ENCODE measurements around the gene HAPLN1.

HAPLN1 gene

GRCh38 chr5:83752700-83753099 lies 32.0 kb upstream of the HAPLN1 start:
- H3K4ac ChIP-seq (ENCODE audit: low read depth, low read length): no peak overlapping the region
- no peaks in the 10 kb centered on the region for H3K4me1 ChIP-seq (ENCODE audit: control insufficient read depth in 1 of 2, insufficient read depth in 2 of 2, low read length in 2 of 2)
- no peak overlapping the region for H2AK5ac ChIP-seq (ENCODE audit: low read length)
- no peak overlapping the region for H4K8ac ChIP-seq (ENCODE audit: low read depth, low read length)
- no peak overlapping the region for H3K9ac ChIP-seq (ENCODE audit: low read length)
- H3K18ac ChIP-seq (ENCODE audit: low read length): no peak overlapping the region
- no peak overlapping the region for H4K12ac ChIP-seq (ENCODE audit: low read depth, low read length)
- no peaks in the 10 kb centered on the region for H3K36me3 ChIP-seq (ENCODE audit: control insufficient read depth in 1 of 2, insufficient read depth in 2 of 2, low read length in 2 of 2)
- H2AFZ ChIP-seq (ENCODE audit: insufficient read depth, low read length, poor library complexity): no peak overlapping the region
- no peak overlapping the region for H3K4me2 ChIP-seq (ENCODE audit: low read length)
- no peak overlapping the region for H4K91ac ChIP-seq (ENCODE audit: low read depth, low read length)
- no peak overlapping the region for H2BK5ac ChIP-seq (ENCODE audit: low read depth, low read length, poor library complexity)
- no CpG with 5 or more reads among the region's 1 CpG for WGBS (ENCODE audit: extremely low coverage, insufficient coverage, insufficient read length)
- H3K9me3 ChIP-seq (ENCODE audit: insufficient read depth, low read depth, low read length): no peaks in the 10 kb centered on the region
- no peak overlapping the region for H3K27ac ChIP-seq (ENCODE audit: low read depth, low read length)
- no peak for DNase-seq
- H3K4me3 ChIP-seq (ENCODE audit: low read depth, low read length): no peak overlapping the region
- H3K23ac ChIP-seq (ENCODE audit: low read length): no peak overlapping the region
- H3K27me3 ChIP-seq (ENCODE audit: insufficient read depth, low read length): no peaks in the 10 kb centered on the region
- no peak overlapping the region for H2BK120ac ChIP-seq (ENCODE audit: insufficient read depth, low read length, poor library complexity)
- no peak overlapping the region for H3K14ac ChIP-seq (ENCODE audit: low read length)
- H3K79me1 ChIP-seq (ENCODE audit: low read length): no peaks in the 10 kb centered on the region
- no peak overlapping the region for H2BK12ac ChIP-seq (ENCODE audit: low read length)
- no peaks in the 10 kb centered on the region for H3K79me2 ChIP-seq (ENCODE audit: control insufficient read depth, insufficient read depth, low read length, poor library complexity)

GRCh38 chr5:83751201-83751600 lies 30.5 kb upstream of the HAPLN1 start:
- H3K4me3 ChIP-seq (ENCODE audit: low read depth, low read length): no peak overlapping the region
- H4K8ac ChIP-seq (ENCODE audit: low read depth, low read length): no peak overlapping the region
- no peak overlapping the region for H4K91ac ChIP-seq (ENCODE audit: low read depth, low read length)
- no peak overlapping the region for H3K18ac ChIP-seq (ENCODE audit: low read length)
- no peaks in the 10 kb centered on the region for H3K79me2 ChIP-seq (ENCODE audit: control insufficient read depth, insufficient read depth, low read length, poor library complexity)
- H2BK5ac ChIP-seq (ENCODE audit: low read depth, low read length, poor library complexity): no peak overlapping the region
- peaks cover 3% of the 10 kb centered on the region for H3K9me3 ChIP-seq (ENCODE audit: insufficient read depth, low read depth, low read length)
- H3K4me1 ChIP-seq (ENCODE audit: control insufficient read depth in 1 of 2, insufficient read depth in 2 of 2, low read length in 2 of 2): no peaks in the 10 kb centered on the region
- H3K4ac ChIP-seq (ENCODE audit: low read depth, low read length): no peak overlapping the region
- H2AK5ac ChIP-seq (ENCODE audit: low read length): no peak overlapping the region
- H3K23ac ChIP-seq (ENCODE audit: low read length): no peak overlapping the region
- H3K79me1 ChIP-seq (ENCODE audit: low read length): no peaks in the 10 kb centered on the region
- no peak overlapping the region for H2AFZ ChIP-seq (ENCODE audit: insufficient read depth, low read length, poor library complexity)
- H3K36me3 ChIP-seq (ENCODE audit: control insufficient read depth in 1 of 2, insufficient read depth in 2 of 2, low read length in 2 of 2): no peaks in the 10 kb centered on the region
- no peak overlapping the region for H3K27ac ChIP-seq (ENCODE audit: low read depth, low read length)
- no peak for DNase-seq
- H2BK12ac ChIP-seq (ENCODE audit: low read length): no peak overlapping the region
- no peak overlapping the region for H2BK120ac ChIP-seq (ENCODE audit: insufficient read depth, low read length, poor library complexity)
- no peaks in the 10 kb centered on the region for H3K27me3 ChIP-seq (ENCODE audit: insufficient read depth, low read length)
- no peak overlapping the region for H3K14ac ChIP-seq (ENCODE audit: low read length)
- no peak overlapping the region for H4K12ac ChIP-seq (ENCODE audit: low read depth, low read length)
- no peak overlapping the region for H3K4me2 ChIP-seq (ENCODE audit: low read length)
- H3K9ac ChIP-seq (ENCODE audit: low read length): no peak overlapping the region
- no CpG with 5 or more reads among the region's 1 CpG for WGBS (ENCODE audit: extremely low coverage, insufficient coverage, insufficient read length)

GRCh38 chr5:83750749-83751148 lies 30.1 kb upstream of the HAPLN1 start:
- Histone ChIP-seq H4K12ac (ENCODE audit: low read depth, low read length) (no peak overlapping the region), H2BK120ac (ENCODE audit: insufficient read depth, low read length, poor library complexity) (no peak overlapping the region), H3K4ac (ENCODE audit: low read depth, low read length) (no peak overlapping the region), H3K4me2 (ENCODE audit: low read length) (no peak overlapping the region), H3K79me1 (ENCODE audit: low read length) (no peaks in the 10 kb centered on the region), H3K14ac (ENCODE audit: low read length) (no peak overlapping the region), H2AK5ac (ENCODE audit: low read length) (no peak overlapping the region), H3K27me3 (ENCODE audit: insufficient read depth, low read length) (no peaks in the 10 kb centered on the region), H3K79me2 (ENCODE audit: control insufficient read depth, insufficient read depth, low read length, poor library complexity) (no peaks in the 10 kb centered on the region), H3K4me1 (ENCODE audit: control insufficient read depth in 1 of 2, insufficient read depth in 2 of 2, low read length in 2 of 2) (no peaks in the 10 kb centered on the region), H2AFZ (ENCODE audit: insufficient read depth, low read length, poor library complexity) (no peak overlapping the region), H3K27ac (ENCODE audit: low read depth, low read length) (no peak overlapping the region), H3K23ac (ENCODE audit: low read length) (no peak overlapping the region), H4K91ac (ENCODE audit: low read depth, low read length) (no peak overlapping the region), H2BK12ac (ENCODE audit: low read length) (no peak overlapping the region), H2BK5ac (ENCODE audit: low read depth, low read length, poor library complexity) (no peak overlapping the region), H3K9me3 (ENCODE audit: insufficient read depth, low read depth, low read length) (peaks cover 3% of the 10 kb centered on the region), H3K9ac (ENCODE audit: low read length) (no peak overlapping the region), H3K18ac (ENCODE audit: low read length) (no peak overlapping the region), H3K4me3 (ENCODE audit: low read depth, low read length) (no peak overlapping the region), H4K8ac (ENCODE audit: low read depth, low read length) (no peak overlapping the region), H3K36me3 (ENCODE audit: control insufficient read depth in 1 of 2, insufficient read depth in 2 of 2, low read length in 2 of 2) (no peaks in the 10 kb centered on the region)
- WGBS (ENCODE audit: extremely low coverage, insufficient coverage, insufficient read length): no CpG with 5 or more reads among the region's 1 CpG
- DNase-seq: peak in 1 of 2 donors; percentile 4

- Histone ChIP-seq H3K27me3 (ENCODE audit: insufficient read depth, low read length) (no peaks in the 10 kb centered on the region), H2BK5ac (ENCODE audit: low read depth, low read length, poor library complexity) (no peak overlapping the region), H3K23ac (ENCODE audit: low read length) (no peak overlapping the region), H3K4ac (ENCODE audit: low read depth, low read length) (no peak overlapping the region), H3K27ac (ENCODE audit: low read depth, low read length) (no peak overlapping the region), H2BK12ac (ENCODE audit: low read length) (no peak overlapping the region), H2AK5ac (ENCODE audit: low read length) (no peak overlapping the region), H4K8ac (ENCODE audit: low read depth, low read length) (no peak overlapping the region), H4K91ac (ENCODE audit: low read depth, low read length) (no peak overlapping the region), H2AFZ (ENCODE audit: insufficient read depth, low read length, poor library complexity) (no peak overlapping the region), H3K4me1 (ENCODE audit: control insufficient read depth in 1 of 2, insufficient read depth in 2 of 2, low read length in 2 of 2) (no peaks in the 10 kb centered on the region), H4K12ac (ENCODE audit: low read depth, low read length) (no peak overlapping the region), H3K9me3 (ENCODE audit: insufficient read depth, low read depth, low read length) (peaks cover 3% of the 10 kb centered on the region), H3K79me1 (ENCODE audit: low read length) (no peaks in the 10 kb centered on the region), H3K9ac (ENCODE audit: low read length) (no peak overlapping the region), H3K4me2 (ENCODE audit: low read length) (no peak overlapping the region), H3K4me3 (ENCODE audit: low read depth, low read length) (no peak overlapping the region), H3K36me3 (ENCODE audit: control insufficient read depth in 1 of 2, insufficient read depth in 2 of 2, low read length in 2 of 2) (no peaks in the 10 kb centered on the region), H3K79me2 (ENCODE audit: control insufficient read depth, insufficient read depth, low read length, poor library complexity) (no peaks in the 10 kb centered on the region), H3K14ac (ENCODE audit: low read length) (no peak overlapping the region), H2BK120ac (ENCODE audit: insufficient read depth, low read length, poor library complexity) (no peak overlapping the region), H3K18ac (ENCODE audit: low read length) (no peak overlapping the region)
- peak; percentile 24 to 63 for DNase-seq
- WGBS (ENCODE audit: extremely low coverage, insufficient coverage, insufficient read length): no CpG with 5 or more reads among the region's 2 CpGs
Measured at GRCh38 chr5:83745816-83746215, 25.2 kb upstream of the HAPLN1 start.

Measured in trophoblast cell (in vitro differentiated cells and primary cell).